GM19455 (cell line): ENCODE results near the gene GDF9.

ENCODE experiments used
- ATAC-seq: cut with Tn5 transposase; IDR thresholded peaks from one replicate; pipeline ENCODE4 v1.9.1; 2021; ENCODE audit not compliant: unreplicated experiment

Gene GDF9

DNA sequence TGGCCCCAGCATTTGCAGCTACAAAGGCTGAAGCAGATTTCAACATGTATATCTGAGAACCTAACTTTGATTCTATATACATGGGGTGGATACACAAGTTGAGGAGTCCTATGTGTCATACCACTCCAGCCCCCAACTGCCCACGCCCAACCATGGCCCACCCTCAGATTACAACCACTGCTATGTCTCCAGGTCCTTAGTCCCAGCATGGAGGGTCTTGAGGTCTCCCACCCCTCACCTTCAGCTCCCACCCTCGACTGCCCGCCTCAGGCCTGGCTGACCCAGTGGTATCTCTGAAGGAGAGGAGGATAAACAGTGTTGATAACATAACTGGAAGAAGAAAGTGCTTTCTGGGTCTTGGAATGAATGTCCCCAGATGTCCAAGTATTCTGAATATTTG is 44.9 kb downstream of the GDF9 start:
- ATAC-seq: no peak

DNA sequence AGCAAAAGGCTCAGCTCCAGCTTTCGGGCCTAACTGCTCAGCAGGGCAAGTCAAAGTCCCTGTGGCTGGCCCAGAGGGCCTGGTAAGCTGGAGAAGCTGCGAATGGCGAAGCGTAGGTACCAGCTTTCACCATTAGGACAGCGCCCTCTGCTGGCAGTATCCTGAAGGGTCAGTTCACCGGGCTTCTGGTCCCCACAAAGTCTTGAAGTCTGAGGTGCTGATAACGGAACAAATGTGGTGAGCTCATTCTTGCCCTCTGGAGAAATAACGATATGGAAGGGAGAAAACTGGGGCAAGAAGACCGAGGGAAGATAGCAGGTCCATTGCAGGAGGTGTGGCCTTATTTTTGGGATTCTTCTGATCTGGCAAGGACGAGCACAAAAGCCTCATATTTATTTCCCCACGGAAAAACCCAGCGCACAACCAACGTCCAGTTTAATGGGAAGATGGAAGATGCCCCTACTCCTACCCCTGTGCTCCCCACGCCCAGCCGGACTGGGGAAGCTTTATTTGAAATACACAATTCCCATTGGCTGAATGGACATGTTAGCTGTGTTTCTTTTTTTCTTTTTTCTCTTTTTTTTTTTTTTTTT is 46.0 kb downstream of the GDF9 start:
- ATAC-seq: peak; percentile 66

DNA sequence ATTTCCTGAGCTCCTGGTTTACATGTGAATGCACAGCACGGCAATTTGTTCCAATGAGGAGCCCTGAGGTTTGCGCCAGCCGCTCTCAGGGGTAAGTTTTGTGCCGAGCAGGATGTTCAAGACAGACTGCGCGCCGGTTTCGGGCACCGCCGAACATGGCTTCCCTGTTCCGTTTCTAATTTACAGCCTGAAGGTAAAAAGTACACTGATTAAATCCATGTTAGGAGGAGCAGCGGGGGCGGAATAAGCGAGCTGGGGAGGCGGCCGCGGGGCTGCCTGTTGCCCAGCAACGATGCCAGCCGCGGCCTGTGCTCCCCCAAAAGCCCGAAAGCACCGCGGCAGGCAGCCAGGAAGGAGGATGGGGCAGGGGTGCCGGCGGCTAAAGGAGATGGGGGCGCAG is 46.8 kb downstream of the GDF9 start:
- no peak for ATAC-seq

DNA sequence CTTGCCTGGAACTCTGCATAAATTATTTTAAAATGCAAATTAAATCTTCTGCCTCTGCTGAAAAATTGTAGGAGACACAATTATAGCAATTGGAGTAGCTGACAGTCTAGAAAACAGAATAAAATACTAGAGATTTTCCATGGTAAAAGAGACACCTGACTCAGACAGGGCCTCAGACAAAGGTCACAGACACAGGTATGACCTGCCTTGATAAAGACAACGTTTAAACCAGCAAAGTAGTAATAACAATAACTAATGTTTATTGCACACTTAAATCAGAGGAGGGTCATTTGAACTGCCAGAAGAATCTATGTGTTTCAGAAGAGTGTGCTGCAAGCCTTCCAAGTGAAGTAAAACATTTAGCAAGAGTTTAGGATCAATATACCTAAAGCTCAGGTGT is 49.3 kb downstream of the GDF9 start:
- no peak for ATAC-seq

DNA sequence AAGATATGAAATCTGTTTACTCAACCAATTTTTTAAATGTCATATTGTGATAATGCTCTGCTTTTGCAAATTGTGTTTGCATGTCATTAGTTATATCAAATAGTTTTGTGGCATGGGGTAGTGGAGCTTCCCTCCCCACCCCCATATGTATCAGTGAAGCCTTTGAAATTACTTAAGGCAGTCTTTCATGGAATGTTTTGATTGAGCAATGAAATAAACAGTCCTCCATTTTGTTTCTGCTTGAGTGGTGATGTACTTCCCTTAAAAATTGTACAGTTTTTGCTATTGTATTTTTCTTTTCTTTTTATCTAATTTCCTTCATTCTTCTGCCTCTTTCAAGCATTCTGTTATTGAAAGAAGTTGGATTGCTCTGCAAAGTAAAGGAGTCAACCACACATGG is 49.7 kb downstream of the GDF9 start:
- ATAC-seq: no peak

DNA sequence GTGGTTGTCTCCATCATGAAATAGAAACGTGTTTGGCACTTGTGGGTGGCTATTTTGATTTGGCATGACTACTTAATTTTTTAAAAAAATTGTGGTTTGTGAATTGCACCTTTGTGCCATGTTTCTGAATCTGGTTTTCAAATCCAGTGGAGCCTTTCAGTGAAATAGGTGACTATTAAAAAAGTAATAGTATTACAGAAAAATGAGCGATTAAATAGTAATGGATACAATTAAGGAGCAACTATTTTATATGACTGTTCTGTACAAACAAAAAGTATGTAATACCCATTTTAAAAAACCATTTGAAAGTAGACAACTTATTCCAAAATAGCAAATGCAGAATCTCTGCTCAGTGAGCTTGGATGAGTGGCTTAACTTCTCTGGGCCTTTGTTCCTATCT is 50.2 kb downstream of the GDF9 start:
- ATAC-seq: no peak

DNA sequence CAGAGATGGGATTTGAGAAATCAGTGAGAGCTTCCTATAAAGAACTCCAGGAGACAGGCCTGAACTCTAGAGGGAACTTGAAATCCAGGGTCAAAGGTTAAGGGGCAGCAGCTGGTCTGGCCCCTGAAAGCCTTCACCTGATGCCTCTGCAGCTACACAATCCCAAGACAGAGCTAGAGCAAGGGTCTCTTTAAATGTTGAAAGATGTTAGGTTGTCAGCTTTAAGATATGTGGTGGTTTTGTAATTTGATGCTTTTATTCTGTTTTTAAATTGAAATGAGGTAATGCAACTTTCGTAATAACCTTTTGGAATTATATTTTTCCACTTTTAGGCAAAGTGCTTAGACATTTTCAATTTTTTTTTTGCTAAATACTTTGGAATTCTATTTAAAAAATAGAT is 50.8 kb downstream of the GDF9 start:
- ATAC-seq: no peak

DNA sequence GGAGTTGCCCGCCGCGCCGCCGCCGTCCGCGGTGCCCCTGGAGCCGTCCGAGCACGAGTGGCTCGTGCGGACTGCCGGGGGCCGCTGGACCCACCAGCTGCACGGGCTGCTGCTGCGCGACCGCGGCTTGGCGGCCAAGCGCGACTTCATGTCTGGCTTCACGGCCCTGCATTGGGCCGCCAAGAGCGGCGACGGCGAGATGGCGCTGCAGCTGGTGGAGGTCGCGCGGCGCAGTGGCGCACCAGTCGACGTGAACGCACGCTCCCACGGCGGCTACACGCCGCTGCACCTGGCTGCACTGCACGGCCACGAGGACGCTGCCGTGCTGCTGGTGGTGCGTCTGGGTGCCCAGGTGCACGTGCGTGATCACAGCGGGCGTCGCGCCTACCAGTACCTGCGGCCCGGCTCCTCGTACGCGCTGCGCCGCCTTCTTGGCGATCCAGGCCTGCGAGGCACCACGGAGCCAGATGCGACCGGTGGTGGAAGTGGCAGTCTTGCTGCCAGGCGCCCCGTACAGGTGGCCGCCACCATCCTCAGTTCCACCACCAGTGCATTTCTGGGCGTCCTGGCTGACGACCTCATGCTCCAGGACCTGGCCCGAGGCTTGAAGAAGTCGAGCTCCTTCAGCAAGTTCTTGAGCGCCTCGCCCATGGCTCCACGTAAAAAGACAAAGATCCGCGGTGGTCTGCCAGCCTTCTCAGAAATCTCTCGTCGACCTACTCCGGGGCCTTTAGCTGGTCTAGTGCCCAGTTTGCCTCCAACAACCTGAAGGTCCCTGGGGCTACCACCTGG is 51.6 kb downstream of the GDF9 start:
- ATAC-seq: no peak

DNA sequence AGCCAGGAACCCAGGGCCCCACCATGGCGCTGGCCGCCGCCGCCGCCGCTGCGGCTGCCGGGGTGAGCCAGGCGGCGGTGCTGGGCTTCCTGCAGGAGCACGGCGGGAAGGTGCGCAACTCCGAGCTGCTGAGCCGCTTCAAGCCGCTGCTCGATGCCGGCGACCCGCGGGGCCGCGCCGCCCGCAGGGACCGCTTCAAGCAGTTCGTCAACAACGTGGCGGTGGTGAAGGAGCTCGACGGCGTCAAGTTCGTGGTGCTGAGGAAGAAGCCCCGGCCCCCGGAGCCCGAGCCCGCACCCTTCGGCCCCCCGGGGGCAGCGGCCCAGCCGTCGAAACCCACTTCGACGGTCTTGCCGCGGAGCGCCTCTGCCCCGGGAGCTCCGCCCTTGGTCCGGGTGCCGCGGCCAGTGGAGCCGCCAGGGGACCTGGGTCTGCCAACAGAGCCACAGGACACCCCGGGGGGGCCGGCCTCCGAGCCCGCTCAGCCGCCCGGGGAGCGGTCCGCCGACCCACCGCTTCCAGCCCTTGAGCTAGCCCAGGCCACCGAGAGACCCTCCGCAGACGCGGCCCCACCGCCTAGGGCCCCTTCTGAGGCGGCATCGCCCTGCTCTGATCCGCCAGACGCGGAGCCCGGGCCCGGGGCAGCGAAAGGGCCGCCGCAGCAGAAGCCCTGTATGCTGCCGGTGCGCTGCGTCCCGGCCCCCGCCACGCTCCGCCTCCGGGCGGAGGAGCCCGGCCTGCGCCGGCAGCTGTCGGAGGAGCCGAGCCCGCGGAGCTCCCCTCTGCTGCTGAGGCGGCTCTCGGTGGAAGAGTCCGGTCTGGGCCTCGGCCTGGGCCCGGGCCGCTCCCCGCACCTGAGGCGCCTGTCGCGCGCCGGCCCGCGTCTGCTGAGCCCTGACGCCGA is 52.4 kb downstream of the GDF9 start:
- ATAC-seq: no peak

DNA sequence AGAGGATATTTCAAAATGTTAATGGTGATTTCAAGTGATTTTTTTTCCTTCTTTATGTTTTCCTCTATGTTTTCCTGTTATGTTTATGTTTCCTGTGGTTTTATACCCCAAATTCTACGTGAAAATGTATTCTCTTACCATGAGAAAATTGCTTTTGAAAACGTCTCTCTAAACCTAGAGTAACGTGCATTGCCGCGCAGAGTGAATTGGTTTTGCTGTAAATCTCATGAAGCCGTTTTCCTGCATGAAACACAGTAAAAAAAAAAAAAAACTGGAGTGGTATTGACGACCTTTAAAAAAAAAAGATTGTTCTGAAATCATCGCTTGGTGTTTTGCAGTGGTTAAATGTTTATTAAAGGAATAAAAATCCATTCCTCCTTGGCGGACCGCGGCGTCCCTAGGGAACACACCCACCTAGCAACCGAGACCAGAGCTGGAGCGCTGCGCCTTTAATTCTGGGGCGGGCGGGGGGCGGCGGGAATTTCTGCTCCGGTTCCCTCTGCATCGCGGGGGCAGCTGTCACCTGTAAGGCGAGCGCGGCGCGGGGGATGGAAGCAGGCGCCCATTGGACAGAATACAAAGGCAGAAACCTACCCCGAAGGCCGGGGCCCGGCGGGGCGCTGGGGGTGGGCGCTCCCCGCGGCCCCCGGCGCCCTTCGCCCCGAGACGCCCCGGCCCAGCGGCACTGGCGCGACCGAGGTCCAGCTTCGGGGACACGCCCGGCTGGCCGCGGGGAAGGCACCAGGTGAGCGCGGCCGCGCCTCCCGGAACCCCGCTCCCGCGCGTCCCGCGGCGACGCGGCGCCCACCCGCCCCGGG is 53.3 kb downstream of the GDF9 start, which contains the start of gene SOWAHA:
TSS of gene SOWAHA (plus strand) at position 522 of the 818 bp plus-strand sequence. CDS start 320 bp downstream, outside the sequence.
- no peak for ATAC-seq

DNA sequence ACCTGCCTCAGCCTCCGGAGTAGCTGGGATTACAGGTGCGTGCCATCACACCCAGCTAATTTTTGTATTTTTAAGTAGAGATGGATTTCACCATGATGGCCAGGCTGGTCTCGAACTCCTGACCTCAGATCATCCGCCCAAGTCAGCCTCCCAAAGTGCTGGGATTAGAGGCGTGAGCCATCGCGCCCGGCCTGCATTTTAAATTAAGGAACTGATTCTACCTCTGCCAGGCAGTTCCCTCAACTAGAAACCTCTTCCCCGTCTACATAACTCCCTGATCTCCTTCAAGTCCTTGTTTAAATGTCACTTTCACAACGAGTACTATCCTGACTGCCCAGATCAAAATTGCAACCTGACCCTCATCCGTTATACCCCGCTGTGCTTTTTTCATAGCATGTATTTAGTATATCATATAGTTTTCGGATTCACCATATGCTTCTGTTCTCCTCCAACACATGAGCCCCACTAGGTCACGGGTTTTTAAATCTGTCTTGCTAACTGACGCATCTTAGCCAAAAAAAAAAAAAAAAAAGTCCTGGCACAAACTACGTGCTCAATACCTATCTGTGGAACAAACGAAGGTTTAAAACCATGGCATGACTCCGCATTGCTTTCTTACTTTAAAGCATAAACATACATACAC is 54.0 kb downstream of the GDF9 start:
- ATAC-seq: no peak
